HFF-Myc (cell line): ENCODE data around the gene TESMIN.

Experiments
- DNase-seq: peaks from one replicate; pipeline ENCODE4 v3.0.0-alpha.2; 2011; ENCODE audit warnings: low read depth; ENCODE audit errors: extremely low read depth
- H3K4me3 ChIP-seq: replicated peaks from 2 replicates; pipeline ENCODE4 v1.5.1; 2011; ENCODE audit warnings: low read depth, mild to moderate bottlenecking, control low read depth, low read length
- TF ChIP-seq, protein P1 (sequence below): IDR thresholded peaks from 2 replicates; pipeline ENCODE4 v1.5.1; 2012; ENCODE audit warnings: mild to moderate bottlenecking, low read depth, low read length, control low read depth; ENCODE audit errors: missing control alignments

The TESMIN gene

DNA sequence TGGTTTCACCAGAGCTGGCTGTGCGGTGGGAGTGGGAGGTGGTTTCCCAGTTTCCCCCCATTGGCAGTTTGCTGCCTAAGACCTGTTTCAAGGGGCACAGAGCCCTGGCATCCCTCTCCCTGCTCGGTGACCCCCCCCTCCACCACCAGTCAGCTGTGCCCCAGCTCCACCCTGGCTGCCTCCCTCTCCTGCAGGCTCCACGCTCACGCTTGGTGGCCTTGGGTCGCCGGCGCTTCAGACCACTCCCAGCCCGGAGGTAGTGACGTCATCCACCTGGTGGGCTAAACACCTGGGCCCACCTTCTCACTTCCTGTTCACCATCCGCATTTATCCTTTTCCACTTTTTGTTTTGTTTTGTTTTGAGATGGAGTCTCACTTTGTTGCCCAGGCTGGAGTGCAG, 59.2 kb downstream of the TESMIN start:
- DNase-seq = no peak
- TF ChIP-seq, protein P1, sequence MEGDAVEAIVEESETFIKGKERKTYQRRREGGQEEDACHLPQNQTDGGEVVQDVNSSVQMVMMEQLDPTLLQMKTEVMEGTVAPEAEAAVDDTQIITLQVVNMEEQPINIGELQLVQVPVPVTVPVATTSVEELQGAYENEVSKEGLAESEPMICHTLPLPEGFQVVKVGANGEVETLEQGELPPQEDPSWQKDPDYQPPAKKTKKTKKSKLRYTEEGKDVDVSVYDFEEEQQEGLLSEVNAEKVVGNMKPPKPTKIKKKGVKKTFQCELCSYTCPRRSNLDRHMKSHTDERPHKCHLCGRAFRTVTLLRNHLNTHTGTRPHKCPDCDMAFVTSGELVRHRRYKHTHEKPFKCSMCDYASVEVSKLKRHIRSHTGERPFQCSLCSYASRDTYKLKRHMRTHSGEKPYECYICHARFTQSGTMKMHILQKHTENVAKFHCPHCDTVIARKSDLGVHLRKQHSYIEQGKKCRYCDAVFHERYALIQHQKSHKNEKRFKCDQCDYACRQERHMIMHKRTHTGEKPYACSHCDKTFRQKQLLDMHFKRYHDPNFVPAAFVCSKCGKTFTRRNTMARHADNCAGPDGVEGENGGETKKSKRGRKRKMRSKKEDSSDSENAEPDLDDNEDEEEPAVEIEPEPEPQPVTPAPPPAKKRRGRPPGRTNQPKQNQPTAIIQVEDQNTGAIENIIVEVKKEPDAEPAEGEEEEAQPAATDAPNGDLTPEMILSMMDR = no peak

DNA sequence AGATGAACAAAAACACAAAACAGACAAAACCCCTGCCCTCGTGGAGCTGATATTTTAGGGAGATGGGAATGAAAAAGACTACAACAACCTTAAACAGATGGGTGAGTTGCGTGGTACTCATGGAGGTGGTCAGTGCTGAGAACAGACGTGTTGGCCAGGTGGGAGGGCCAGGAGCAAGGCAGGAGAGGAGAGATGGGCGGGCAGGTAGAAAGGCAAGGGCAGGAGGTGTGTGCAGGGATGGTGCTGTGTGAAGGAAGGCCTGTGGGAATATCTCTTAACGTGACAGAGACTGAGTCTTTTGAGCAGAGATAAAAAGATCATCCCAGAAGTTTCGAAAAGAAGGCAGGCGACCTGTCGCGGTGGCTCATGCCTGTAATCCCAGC, 59.9 kb downstream of the TESMIN start:
- H3K4me3 ChIP-seq = no peak overlapping the region
- TF ChIP-seq, protein P1 = no peak
- DNase-seq = no peak

More for the DNA sequence above, 59.2 kb downstream of the TESMIN start:
- H3K4me3 ChIP-seq = no peak overlapping the region

DNA sequence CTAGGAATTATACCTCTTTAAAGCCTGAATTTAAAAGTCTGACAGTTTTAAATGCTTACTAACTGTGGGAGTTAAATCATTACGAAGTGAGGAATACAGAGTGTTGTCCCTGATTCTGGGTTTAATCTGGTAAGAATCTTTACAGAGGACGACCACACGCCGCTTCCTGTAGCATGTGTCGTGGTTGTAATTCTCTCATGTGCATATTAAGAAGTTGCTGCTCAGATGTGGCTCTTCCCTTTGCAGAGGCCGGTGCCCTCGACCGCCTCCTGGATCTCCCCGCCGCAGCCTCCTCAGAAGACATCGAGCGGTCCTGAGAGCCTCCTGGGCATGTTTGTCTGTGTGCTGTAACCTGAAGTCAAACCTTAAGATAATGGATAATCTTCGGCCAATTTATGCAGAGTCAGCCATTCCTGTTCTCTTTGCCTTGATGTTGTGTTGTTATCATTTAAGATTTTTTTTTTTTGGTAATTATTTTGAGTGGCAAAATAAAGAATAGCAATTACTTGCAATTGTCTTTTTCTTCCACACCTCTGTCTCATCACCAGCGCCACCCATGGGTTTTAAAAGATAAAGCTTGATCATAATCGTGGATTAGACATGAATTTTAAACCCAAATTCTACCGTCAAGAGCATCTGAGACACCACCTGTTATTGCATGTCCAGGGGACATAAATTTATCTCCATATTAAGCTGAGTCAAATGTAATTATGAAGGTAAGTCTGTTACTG, 60.5 kb downstream of the TESMIN start:
- no peak overlapping the region for H3K4me3 ChIP-seq
- TF ChIP-seq, protein P1 = no peak
- DNase-seq = no peak

DNA sequence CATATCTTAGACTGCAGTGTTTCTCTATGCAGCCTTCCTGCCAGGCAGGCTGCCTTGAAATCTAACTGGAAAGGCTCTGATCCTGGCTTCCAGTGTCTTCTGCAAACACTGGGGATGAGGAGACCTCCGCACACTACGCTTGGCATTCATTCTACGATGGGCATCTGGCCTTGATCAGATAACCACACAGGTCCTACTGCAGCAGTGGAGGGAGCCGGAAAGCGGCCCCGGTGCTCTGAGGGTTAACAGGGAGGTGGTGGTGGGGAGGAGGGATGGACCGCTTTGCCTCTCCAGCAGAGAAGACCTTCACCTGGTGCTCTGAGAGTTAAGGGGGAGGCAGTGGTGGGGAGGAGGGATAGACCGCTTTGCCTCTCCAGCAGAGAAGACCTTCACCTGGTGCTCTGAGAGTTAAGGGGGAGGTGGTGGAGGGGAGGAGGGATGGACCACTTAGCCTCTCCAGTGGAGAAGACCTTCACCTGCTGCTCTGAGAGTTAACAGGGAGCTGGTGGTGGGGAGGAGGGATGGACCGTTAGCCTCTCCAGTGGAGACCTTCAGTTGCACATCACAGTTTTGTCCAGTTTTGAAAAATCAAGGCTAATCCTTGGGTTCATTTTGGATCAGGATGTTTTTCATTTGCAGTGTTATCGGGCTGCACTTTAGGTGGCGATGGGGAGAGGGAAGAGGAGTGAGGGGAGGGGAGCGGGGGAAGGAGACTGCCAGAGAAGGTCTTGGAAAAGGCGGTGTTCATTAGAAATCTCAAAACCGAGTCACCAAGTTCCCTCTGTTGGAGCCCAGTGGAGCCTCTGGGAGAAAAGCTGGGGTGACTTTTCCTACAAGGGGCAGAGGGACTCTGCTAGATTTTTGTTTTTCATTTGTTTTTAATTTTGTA, 61.3 kb downstream of the TESMIN start:
- TF ChIP-seq, protein P1 = no peak
- no peak overlapping the region for H3K4me3 ChIP-seq

DNA sequence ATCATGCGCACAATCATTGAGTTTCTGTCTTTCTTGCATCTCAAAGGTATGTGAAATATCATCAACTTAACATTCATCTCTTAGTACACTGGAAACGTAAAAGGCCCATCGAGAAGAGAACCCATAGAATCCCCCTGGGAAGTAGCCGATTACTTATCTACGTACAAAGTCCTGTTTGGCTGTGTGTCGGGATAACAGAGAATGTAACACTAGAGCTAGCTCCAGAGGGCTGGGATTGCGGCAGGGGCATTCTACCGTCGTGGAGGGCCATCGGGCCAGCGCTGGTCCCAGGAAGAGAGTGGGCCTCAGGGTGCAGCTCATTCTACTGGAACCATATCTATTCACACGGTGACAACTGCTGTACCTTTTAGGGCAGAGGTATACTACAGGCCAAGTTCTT, 62.4 kb downstream of the TESMIN start:
- TF ChIP-seq, protein P1 = no peak
- DNase-seq = no peak
- H3K4me3 ChIP-seq = no peak overlapping the region

More for the DNA sequence above, 61.3 kb downstream of the TESMIN start:
- no peak for DNase-seq

DNA sequence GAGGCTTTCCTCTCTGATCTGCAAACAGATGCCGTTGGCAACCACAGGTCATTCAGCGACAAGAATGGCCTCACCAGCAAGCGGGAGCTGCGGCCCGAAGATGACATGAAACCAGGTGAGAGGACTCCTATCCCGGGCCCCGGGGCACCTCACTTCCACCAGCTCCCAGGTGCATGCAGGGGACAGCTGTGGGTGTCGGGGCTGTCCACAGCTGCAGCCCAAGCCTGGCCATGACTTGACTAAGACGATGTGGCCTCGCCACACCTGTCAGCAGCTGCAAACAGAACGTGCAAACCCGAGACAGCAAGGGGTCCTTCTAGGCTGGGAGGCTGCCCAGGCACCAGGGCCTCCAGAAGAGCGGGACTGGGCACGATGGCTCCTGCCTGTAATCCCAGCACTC, 63.3 kb downstream of the TESMIN start:
- DNase-seq = no peak
- no peak overlapping the region for H3K4me3 ChIP-seq
- TF ChIP-seq, protein P1 = no peak
